ENCODE results near the gene ILF3.

GRCh38 chr19:10643968-10644259 lies 10.2 kb upstream of the ILF3 start:
- no peak for TF ChIP-seq POLR2A (IDR thresholded peaks at IDR 0.05)
- TF ChIP-seq CTCF (IDR thresholded peaks at IDR 0.05): no peak

All from adrenal gland (tissue), 5 donors.